H1 (cell line): Measurements from ENCODE around the gene ACVRL1. TPM values are rescaled to one million over a fixed set of nuclear protein-coding genes. Genes with fewer than 3 reads are reported as not detected.

Source experiments
- CTCF ChIA-PET: fragments of 300-600 bp; sonication (Branson Sonifier 250); formaldehyde crosslinking; loops from one replicate; lab custom pipeline; 2021; ENCODE audit not compliant: partially characterized antibody; lab: Charles Lee
- POLR2A ChIA-PET: fragments of 300-600 bp; sonication (Branson Sonifier 250); formaldehyde crosslinking; loops from one replicate; lab custom pipeline; 2021; ENCODE audit warnings: inconsistent platforms; ENCODE audit not compliant: partially characterized antibody; lab: Charles Lee
- DNase-seq, 2 experiments: peaks; one replicate each; pipeline versions ENCODE4 v3.0.0 to v3.0.0-alpha.2; 2010 to 2022; ENCODE audit warnings: low spot score in 2 of 2, low read depth in 1 of 2, mixed read lengths in 1 of 2
- FAIRE-seq: peaks from 2 replicates; lab custom pipeline; 2011; peaks lifted over from hg19 to GRCh38; lab: Jason Lieb, UNC
- H2AFZ ChIP-seq: 2 replicates; pipeline ENCODE4 v1.8.1; 2012; ENCODE audit warnings: low read length, inconsistent platforms
- H2AK5ac ChIP-seq: 2 replicates; pipeline ENCODE4 v1.6.1; 2013; ENCODE audit warnings: low read depth, low read length
- H2BK120ac ChIP-seq: replicated peaks from 2 replicates; pipeline ENCODE3; 2013; ENCODE audit warnings: low read depth, low read length, inconsistent platforms
- H2BK12ac ChIP-seq: 2 replicates; pipeline ENCODE4 v1.6.1; 2013; ENCODE audit warnings: low read depth, low read length
- H2BK15ac ChIP-seq: 2 replicates; pipeline ENCODE4 v1.6.1; 2013; ENCODE audit warnings: low read length
- H2BK20ac ChIP-seq: 2 replicates; pipeline ENCODE4 v1.6.1; 2013; ENCODE audit warnings: low read length
- H2BK5ac ChIP-seq: 2 replicates; pipeline ENCODE4 v1.6.1; 2013; ENCODE audit warnings: low read depth, low read length
- H3K14ac ChIP-seq: 2 replicates; pipeline ENCODE4 v1.6.1; 2013; ENCODE audit warnings: inconsistent platforms; ENCODE audit not compliant: insufficient read length
- H3K18ac ChIP-seq: 2 replicates; pipeline ENCODE4 v1.6.1; 2013; ENCODE audit warnings: low read length; ENCODE audit errors: extremely low read depth
- H3K23ac ChIP-seq: 2 replicates; pipeline ENCODE4 v1.6.1; 2013; ENCODE audit warnings: inconsistent platforms; ENCODE audit not compliant: insufficient read length
- H3K23me2 ChIP-seq: 2 replicates; pipeline ENCODE4 v1.6.1; 2013; ENCODE audit warnings: low read depth, low read length
- H3K27ac ChIP-seq: 2 replicates; pipeline ENCODE4 v1.6.1; 2011; ENCODE audit warnings: low read depth, low read length, inconsistent platforms
- H3K27me3 ChIP-seq, 4 experiments: replicated peaks in 1 of 4; 1 replicate in 1 of 4; 2 replicates in 3 of 4; pipeline versions ENCODE4 v1.6.1 to v1.8.1; 2011 to 2013; ENCODE audit warnings: low read length in 3 of 4, mild to moderate bottlenecking in 3 of 4, inconsistent platforms in 2 of 4, mixed read lengths in 2 of 4, moderate library complexity in 1 of 4; ENCODE audit not compliant: control insufficient read depth in 3 of 4, insufficient read depth in 3 of 4; ENCODE audit errors: extremely low read depth in 1 of 4
- H3K36me3 ChIP-seq, 4 experiments: 2 replicates each; pipeline versions ENCODE4 v1.6.1 to v1.8.1; 2011 to 2013; ENCODE audit warnings: mild to moderate bottlenecking in 4 of 4, low read length in 3 of 4, moderate library complexity in 2 of 4, control low read depth in 1 of 4, inconsistent platforms in 1 of 4; ENCODE audit not compliant: insufficient read depth in 4 of 4, control insufficient read depth in 2 of 4
- H3K4ac ChIP-seq: replicated peaks from 2 replicates; pipeline ENCODE3; 2013; ENCODE audit warnings: low read length, low read depth, mixed read lengths, inconsistent platforms; ENCODE audit not compliant: insufficient read length
- H3K4me1 ChIP-seq, 4 experiments: replicated peaks in 1 of 4; 1 replicate in 1 of 4; 2 replicates in 3 of 4; pipeline versions ENCODE4 v1.6.1 to v1.8.1; 2011 to 2013; ENCODE audit warnings: low read length in 3 of 4, inconsistent platforms in 2 of 4, mixed read lengths in 1 of 4; ENCODE audit not compliant: insufficient read depth in 4 of 4, control insufficient read depth in 3 of 4
- H3K4me2 ChIP-seq, 2 experiments: 2 replicates each; pipeline versions ENCODE4 v1.6.1 to v1.8.1; 2011 to 2013; ENCODE audit warnings: low read depth in 2 of 2, low read length in 2 of 2, control low read depth in 1 of 2, inconsistent platforms in 1 of 2, mild to moderate bottlenecking in 1 of 2; ENCODE audit not compliant: insufficient read depth in 1 of 2
- H3K4me3 ChIP-seq, 4 experiments: fragments of 200-600, 300-600 bp in 1 of 4; sonication (generic), shearing (Covaris generic), sonication (Bioruptor Twin) in 1 of 4; 2 replicates each; pipeline versions ENCODE4 v1.5.1 to v1.8.1; 2011 to 2016; ENCODE audit warnings: low read length in 4 of 4, low read depth in 3 of 4, control low read depth in 2 of 4, inconsistent platforms in 2 of 4, mild to moderate bottlenecking in 2 of 4, mixed read lengths in 1 of 4, moderate library complexity in 1 of 4; ENCODE audit not compliant: insufficient read depth in 2 of 4; ENCODE audit errors: extremely low read depth in 1 of 4
- H3K56ac ChIP-seq: replicated peaks from 2 replicates; pipeline ENCODE3; 2013; ENCODE audit warnings: low read depth, mild to moderate bottlenecking, mixed read lengths, low read length, inconsistent platforms; ENCODE audit not compliant: insufficient read length
- H3K79me1 ChIP-seq: 2 replicates; pipeline ENCODE4 v1.6.1; 2013; ENCODE audit warnings: low read depth, low read length, control low read depth
- H3K79me2 ChIP-seq, 2 experiments: 2 replicates each; pipeline versions ENCODE4 v1.6.1 to v1.8.1; 2012 to 2013; ENCODE audit warnings: low read length in 2 of 2, mild to moderate bottlenecking in 2 of 2, inconsistent platforms in 1 of 2; ENCODE audit not compliant: insufficient read depth in 2 of 2, control insufficient read depth in 1 of 2
- H3K9ac ChIP-seq, 4 experiments: replicated peaks in 1 of 4; 1 replicate in 1 of 4; 2 replicates in 3 of 4; pipeline versions ENCODE4 v1.6.1 to v1.8.1; 2011 to 2013; ENCODE audit warnings: low read depth in 3 of 4, low read length in 3 of 4, control low read depth in 2 of 4, mild to moderate bottlenecking in 2 of 4, moderate library complexity in 2 of 4, inconsistent platforms in 1 of 4; ENCODE audit errors: extremely low read depth in 1 of 4
- H3K9me3 ChIP-seq, 2 experiments: 2 replicates each; pipeline versions ENCODE4 v1.6.1 to v1.8.1; 2012 to 2013; ENCODE audit warnings: mild to moderate bottlenecking in 2 of 2, moderate library complexity in 2 of 2, control low read depth in 1 of 2, inconsistent platforms in 1 of 2, low read depth in 1 of 2, low read length in 1 of 2, mixed read lengths in 1 of 2; ENCODE audit not compliant: insufficient read depth in 2 of 2
- H4K20me1 ChIP-seq, 2 experiments: replicated peaks in 1 of 2; 2 replicates each; pipeline versions ENCODE3 to v1.8.1; 2011 to 2013; ENCODE audit warnings: inconsistent platforms in 2 of 2, low read length in 2 of 2, mild to moderate bottlenecking in 1 of 2; ENCODE audit not compliant: insufficient read depth in 2 of 2, control insufficient read depth in 1 of 2
- H4K5ac ChIP-seq: 2 replicates; pipeline ENCODE4 v1.6.1; 2013; ENCODE audit warnings: low read length, low read depth, mixed read lengths, inconsistent platforms; ENCODE audit not compliant: insufficient read length
- H4K8ac ChIP-seq: 2 replicates; pipeline ENCODE4 v1.8.0; 2013; ENCODE audit warnings: mild to moderate bottlenecking, moderate library complexity, low read length, inconsistent platforms; ENCODE audit not compliant: insufficient read depth; ENCODE audit errors: extremely low read depth
- H4K91ac ChIP-seq: replicated peaks from 2 replicates; pipeline ENCODE3; 2013; ENCODE audit warnings: low read length, mixed read lengths, inconsistent platforms; ENCODE audit not compliant: insufficient read length
- FOSL1 ChIP-seq: IDR thresholded peaks from 2 replicates; pipeline ENCODE4 v1.6.1; 2011; ENCODE audit warnings: mild to moderate bottlenecking, low read depth, low read length, moderate library complexity; ENCODE audit not compliant: insufficient read depth
- KDM5A ChIP-seq: fragments of 200-600 bp; IDR thresholded peaks from 2 replicates; pipeline ENCODE4 v1.7.1; 2012; ENCODE audit warnings: mild to moderate bottlenecking, low read length, inconsistent platforms, mixed read lengths
- RAD21 ChIP-seq, 2 experiments: IDR thresholded peaks in 1 of 2; conservative IDR thresholded peaks in 1 of 2; 2 replicates each; pipeline ENCODE4 v1.6.1; 2011; ENCODE audit warnings: low read depth in 2 of 2, low read length in 2 of 2, improper control_type of control experiment in 1 of 2, inconsistent platforms in 1 of 2, mild to moderate bottlenecking in 1 of 2, moderate library complexity in 1 of 2
- RXRA ChIP-seq: IDR thresholded peaks from 2 replicates; pipeline ENCODE4 v1.6.1; 2011; ENCODE audit warnings: low read depth, mild to moderate bottlenecking, low read length, moderate library complexity; ENCODE audit not compliant: insufficient read depth
- SP2 ChIP-seq: IDR thresholded peaks from 2 replicates; pipeline ENCODE4 v1.6.1; 2012; ENCODE audit warnings: mild to moderate bottlenecking, low read length, inconsistent platforms
- WGBS, 2 experiments: shearing (Covaris generic) in 1 of 2; methylation state at CpG; one replicate each; pipeline versions ENCODE4 v1.1.6 to v1.1.7; 2013 to 2015; ENCODE audit warnings: low lambda C conversion rate in 2 of 2, mixed read lengths in 2 of 2, inconsistent platforms in 1 of 2, low coverage in 1 of 2, missing lambda C conversion rate in 1 of 2; ENCODE audit not compliant: insufficient replicate concordance in 2 of 2, insufficient coverage in 1 of 2, insufficient read length in 1 of 2; ENCODE audit errors: extremely low coverage in 1 of 2, missing lambda C conversion rate in 1 of 2; 5-methylcytosine and 5-hydroxymethylcytosine counted together
- polyA plus RNA-seq, 7 experiments: library from polyadenylated mRNA; depleted of rRNA in 3 of 7; stranded (reverse) in 5 of 7; unstranded in 2 of 7; fragments of >200 nt in 5 of 7; fragments of 200-250 nt in 2 of 7; gene quantifications; 1 replicate in 5 of 7; 2 replicates in 1 of 7; 4 replicates in 1 of 7; pipeline versions ENCODE4 v1.2.1 to v1.2.3, GENCODE V29; 2011 to 2013; ENCODE audit warnings: missing spikeins in 2 of 7, mixed read lengths in 2 of 7
- total RNA-seq: library from RNA; stranded (reverse); fragmentation: NEBNext Ultra II Directional; extraction: Animal tissue kit (Norgen Biotek cat#: 25700); gene quantifications from 2 replicates; pipeline ENCODE4 v1.2.1, GENCODE V29; 2021
- TF ChIP-seq, protein P1 (sequence below), 3 experiments: IDR thresholded peaks; 1 replicate in 2 of 3; 2 replicates in 1 of 3; pipeline versions ENCODE4 v1.5.1 to v1.6.1; 2011; ENCODE audit warnings: low read length in 3 of 3, mild to moderate bottlenecking in 3 of 3, inconsistent platforms in 2 of 3, low read depth in 1 of 3, moderate library complexity in 1 of 3; ENCODE audit not compliant: insufficient read depth in 1 of 3; ENCODE audit errors: control extremely low read depth in 1 of 3
- TF ChIP-seq, protein P2 (sequence below): IDR thresholded peaks from 2 replicates; pipeline ENCODE4 v1.6.1; 2012; ENCODE audit warnings: inconsistent platforms

ACVRL1 gene
- total and polyA plus RNA-seq, 2 of the 8 experiments (the other 6 are each of a cell fraction or from before 2014, with no cell fraction given) = 0.09 to 0.35 TPM

DNA sequence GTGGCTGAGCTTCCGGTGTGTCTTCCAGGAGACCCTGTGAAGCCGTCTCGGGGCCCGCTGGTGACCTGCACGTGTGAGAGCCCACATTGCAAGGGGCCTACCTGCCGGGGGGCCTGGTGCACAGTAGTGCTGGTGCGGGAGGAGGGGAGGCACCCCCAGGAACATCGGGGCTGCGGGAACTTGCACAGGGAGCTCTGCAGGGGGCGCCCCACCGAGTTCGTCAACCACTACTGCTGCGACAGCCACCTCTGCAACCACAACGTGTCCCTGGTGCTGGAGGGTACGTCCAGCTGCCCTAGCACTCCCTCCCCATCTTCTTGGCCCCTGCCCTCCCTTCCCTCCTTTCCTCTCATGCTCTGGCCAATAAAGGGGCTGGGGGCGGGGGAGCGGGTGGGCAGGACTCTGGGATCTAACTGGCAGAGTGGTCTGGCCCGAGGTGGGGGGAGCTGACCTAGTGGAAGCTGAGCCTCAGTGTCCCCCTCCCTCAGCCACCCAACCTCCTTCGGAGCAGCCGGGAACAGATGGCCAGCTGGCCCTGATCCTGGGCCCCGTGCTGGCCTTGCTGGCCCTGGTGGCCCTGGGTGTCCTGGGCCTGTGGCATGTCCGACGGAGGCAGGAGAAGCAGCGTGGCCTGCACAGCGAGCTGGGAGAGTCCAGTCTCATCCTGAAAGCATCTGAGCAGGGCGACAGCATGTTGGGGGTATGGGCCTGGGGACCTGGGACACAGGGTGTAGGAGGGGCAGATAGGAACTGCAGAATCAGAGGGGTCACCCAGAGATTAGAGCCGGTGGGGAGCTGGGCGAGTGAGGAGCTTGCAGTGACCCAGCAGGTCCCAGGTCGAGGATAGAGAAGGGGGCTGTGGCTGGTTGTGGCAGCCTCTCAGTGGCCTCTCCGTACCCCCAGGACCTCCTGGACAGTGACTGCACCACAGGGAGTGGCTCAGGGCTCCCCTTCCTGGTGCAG is 6.0 kb downstream of the ACVRL1 start:
- no peak overlapping the region; the same call in 1 of the 2 replicates for H4K8ac ChIP-seq
- ChIA-PET POLR2A (interaction anchor here (1.4 kb wide), 1 partner anchor 8 kb away, joined by 6 read pairs; no protein-coding TSS in a partner anchor), CTCF (interaction anchor here (0.5 to 12.7 kb wide), 28 partner anchors 13 to 1148 kb away, joined by 3 to 234 read pairs (median 6); partner anchors contain the start of gene ANKRD33)
- H3K9ac ChIP-seq = no peak overlapping the region
- no peaks in the 10 kb centered on the region for H3K23me2 ChIP-seq
- DNase-seq = peak in 1 of 2 experiments; percentile 81
- peak overlapping the region; percentile 59 for H4K91ac ChIP-seq
- no peaks in the 10 kb centered on the region for H3K79me1 ChIP-seq
- no peak overlapping the region for H3K4ac ChIP-seq
- H3K36me3 ChIP-seq = no peaks in the 10 kb centered on the region
- H3K4me3 ChIP-seq = no peak overlapping the region
- WGBS, 2 experiments = 75% methylated on average over 25 of the region's 30 CpGs; no CpG with 5 or more reads in 1 of the 2 experiments
- no peaks in the 10 kb centered on the region for H3K79me2 ChIP-seq
- H3K4me2 ChIP-seq = no peak overlapping the region
- no peak overlapping the region for H3K27ac ChIP-seq
- H2AK5ac ChIP-seq = 0 out of 2 replicates have a peak overlapping the region, but pooled peaks have one; percentile 53
- no peak overlapping the region for H2BK120ac ChIP-seq
- H2BK12ac ChIP-seq = peak overlapping the region; percentile 75; the same call in 1 of the 2 replicates
- H3K14ac ChIP-seq = no peak overlapping the region
- H3K9me3 ChIP-seq = no peaks in the 10 kb centered on the region
- no peak overlapping the region for H2AFZ ChIP-seq
- no peak overlapping the region for H4K5ac ChIP-seq
- no peak overlapping the region for H3K56ac ChIP-seq
- H4K20me1 ChIP-seq = no peaks in the 10 kb centered on the region
- TF ChIP-seq RAD21 (IDR thresholded peaks at IDR 0.05 in 1 of 2, conservative IDR thresholded peaks at IDR 0.05 in 1 of 2; ENCODE audit: low read depth in 2 of 2, low read length in 2 of 2) (peak in 1 of 2 experiments; percentile 21; a peak in 2 of 4 replicates), SP2 (no peak), RXRA (no peak), FOSL1 (no peak), KDM5A (no peak)
- TF ChIP-seq, protein P1, sequence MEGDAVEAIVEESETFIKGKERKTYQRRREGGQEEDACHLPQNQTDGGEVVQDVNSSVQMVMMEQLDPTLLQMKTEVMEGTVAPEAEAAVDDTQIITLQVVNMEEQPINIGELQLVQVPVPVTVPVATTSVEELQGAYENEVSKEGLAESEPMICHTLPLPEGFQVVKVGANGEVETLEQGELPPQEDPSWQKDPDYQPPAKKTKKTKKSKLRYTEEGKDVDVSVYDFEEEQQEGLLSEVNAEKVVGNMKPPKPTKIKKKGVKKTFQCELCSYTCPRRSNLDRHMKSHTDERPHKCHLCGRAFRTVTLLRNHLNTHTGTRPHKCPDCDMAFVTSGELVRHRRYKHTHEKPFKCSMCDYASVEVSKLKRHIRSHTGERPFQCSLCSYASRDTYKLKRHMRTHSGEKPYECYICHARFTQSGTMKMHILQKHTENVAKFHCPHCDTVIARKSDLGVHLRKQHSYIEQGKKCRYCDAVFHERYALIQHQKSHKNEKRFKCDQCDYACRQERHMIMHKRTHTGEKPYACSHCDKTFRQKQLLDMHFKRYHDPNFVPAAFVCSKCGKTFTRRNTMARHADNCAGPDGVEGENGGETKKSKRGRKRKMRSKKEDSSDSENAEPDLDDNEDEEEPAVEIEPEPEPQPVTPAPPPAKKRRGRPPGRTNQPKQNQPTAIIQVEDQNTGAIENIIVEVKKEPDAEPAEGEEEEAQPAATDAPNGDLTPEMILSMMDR (IDR thresholded peaks at IDR 0.05; ENCODE audit: control extremely low read depth in 1 of 3, insufficient read depth in 1 of 3, low read depth in 1 of 3, low read length in 3 of 3) = peak in 2 of 3 experiments; percentile 47 to 64; a peak in 3 of 4 replicates
- TF ChIP-seq, protein P2, sequence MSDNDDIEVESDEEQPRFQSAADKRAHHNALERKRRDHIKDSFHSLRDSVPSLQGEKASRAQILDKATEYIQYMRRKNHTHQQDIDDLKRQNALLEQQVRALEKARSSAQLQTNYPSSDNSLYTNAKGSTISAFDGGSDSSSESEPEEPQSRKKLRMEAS = no peak
- H2BK20ac ChIP-seq = no peak overlapping the region
- H2BK15ac ChIP-seq = no peak overlapping the region
- FAIRE-seq = no peak
- H3K18ac ChIP-seq = peak overlapping the region; percentile 48; the same call in 1 of the 2 replicates
- H3K4me1 ChIP-seq = peaks cover 0 to 8% (median 1%) of the 10 kb centered on the region in 4 experiments; a peak in 4 of 7 replicates
- peaks cover 0 to 9% (median 3%) of the 10 kb centered on the region in 4 experiments; a peak in 4 of 7 replicates for H3K27me3 ChIP-seq
- H2BK5ac ChIP-seq = no peak overlapping the region
- H3K23ac ChIP-seq = no peak overlapping the region
